Loucy (cell line): ENCODE data around the gene MTPN.

Source experiments
- H2AFZ ChIP-seq: fragments of 200-600 bp; sonication (generic); 2 replicates; pipeline ENCODE4 v1.6.0; 2016; ENCODE audit warnings: antibody characterized with exemption, mild to moderate bottlenecking, low read length, moderate library complexity
- H3F3A ChIP-seq: fragments of 200-600 bp; 2 replicates; pipeline ENCODE4 v1.6.0; 2016; ENCODE audit warnings: antibody characterized with exemption, low read depth, mild to moderate bottlenecking
- H3K27me3 ChIP-seq: fragments of 200-600 bp; sonication (generic); 2 replicates; pipeline ENCODE4 v1.6.1; 2014; ENCODE audit warnings: low read length, mild to moderate bottlenecking; ENCODE audit not compliant: insufficient read depth, poor library complexity, severe bottlenecking
- H3K36me3 ChIP-seq: fragments of 200-600 bp; sonication (generic); 2 replicates; pipeline ENCODE4 v1.6.1; 2016; ENCODE audit warnings: low read length; ENCODE audit not compliant: insufficient read depth
- H3K4me1 ChIP-seq: fragments of 200-600 bp; sonication (generic); 2 replicates; pipeline ENCODE4 v1.5.1; 2014; ENCODE audit warnings: low read length, mild to moderate bottlenecking; ENCODE audit not compliant: insufficient read depth, poor library complexity, severe bottlenecking
- H3K4me2 ChIP-seq: fragments of 200-600 bp; sonication (generic); 2 replicates; pipeline ENCODE4 v1.6.0; 2014; ENCODE audit warnings: antibody characterized with exemption, low read length, low read depth, mild to moderate bottlenecking; ENCODE audit not compliant: poor library complexity, severe bottlenecking
- H3K4me3 ChIP-seq: fragments of 200-600 bp; sonication (generic); 2 replicates; pipeline ENCODE4 v1.5.1; 2014; ENCODE audit warnings: low read length, mild to moderate bottlenecking, mixed read lengths; ENCODE audit not compliant: poor library complexity, severe bottlenecking
- H3K79me2 ChIP-seq: fragments of 200-600 bp; sonication (generic); 2 replicates; pipeline ENCODE4 v1.6.1; 2014; ENCODE audit warnings: low read length; ENCODE audit not compliant: insufficient read depth
- H3K9ac ChIP-seq: fragments of 200-600 bp; sonication (generic); 2 replicates; pipeline ENCODE4 v1.6.0; 2014; ENCODE audit warnings: mild to moderate bottlenecking, low read depth, low read length, moderate library complexity; ENCODE audit not compliant: poor library complexity, severe bottlenecking
- H3K9me2 ChIP-seq: fragments of 200-600 bp; sonication (generic); replicated peaks from 2 replicates; pipeline ENCODE4 v1.6.1; 2016; ENCODE audit warnings: low read depth, low read length, mixed read lengths
- H3K9me3 ChIP-seq: fragments of 200-600 bp; sonication (generic); 2 replicates; pipeline ENCODE4 v1.6.1; 2014; ENCODE audit warnings: mild to moderate bottlenecking, antibody characterized with exemption, low read length, low read depth; ENCODE audit not compliant: insufficient read depth
- H4K20me1 ChIP-seq: fragments of 200-600 bp; sonication (generic); 2 replicates; pipeline ENCODE4 v1.6.0; 2014; ENCODE audit warnings: antibody characterized with exemption, low read length, mild to moderate bottlenecking; ENCODE audit not compliant: insufficient read depth, poor library complexity, severe bottlenecking
- EZH2phosphoT487 ChIP-seq: fragments of 200-600 bp; IDR thresholded peaks from 2 replicates; pipeline ENCODE4 v1.6.1; 2018; ENCODE audit warnings: antibody characterized with exemption, mild to moderate bottlenecking, moderate library complexity, borderline replicate concordance
- TF ChIP-seq, protein P1 (sequence below): fragments of 200-600 bp; sonication (generic); conservative IDR thresholded peaks from 2 replicates; pipeline ENCODE4 v1.5.1; 2014; ENCODE audit warnings: mild to moderate bottlenecking, antibody characterized with exemption, low read length

MTPN gene

GRCh38 chr7:135918134-135918533 is 59.0 kb downstream of the MTPN start:
- H3F3A ChIP-seq = no peaks in the 10 kb centered on the region
- H3K79me2 ChIP-seq = no peaks in the 10 kb centered on the region
- no peak for TF ChIP-seq EZH2phosphoT487
- TF ChIP-seq, protein P1, sequence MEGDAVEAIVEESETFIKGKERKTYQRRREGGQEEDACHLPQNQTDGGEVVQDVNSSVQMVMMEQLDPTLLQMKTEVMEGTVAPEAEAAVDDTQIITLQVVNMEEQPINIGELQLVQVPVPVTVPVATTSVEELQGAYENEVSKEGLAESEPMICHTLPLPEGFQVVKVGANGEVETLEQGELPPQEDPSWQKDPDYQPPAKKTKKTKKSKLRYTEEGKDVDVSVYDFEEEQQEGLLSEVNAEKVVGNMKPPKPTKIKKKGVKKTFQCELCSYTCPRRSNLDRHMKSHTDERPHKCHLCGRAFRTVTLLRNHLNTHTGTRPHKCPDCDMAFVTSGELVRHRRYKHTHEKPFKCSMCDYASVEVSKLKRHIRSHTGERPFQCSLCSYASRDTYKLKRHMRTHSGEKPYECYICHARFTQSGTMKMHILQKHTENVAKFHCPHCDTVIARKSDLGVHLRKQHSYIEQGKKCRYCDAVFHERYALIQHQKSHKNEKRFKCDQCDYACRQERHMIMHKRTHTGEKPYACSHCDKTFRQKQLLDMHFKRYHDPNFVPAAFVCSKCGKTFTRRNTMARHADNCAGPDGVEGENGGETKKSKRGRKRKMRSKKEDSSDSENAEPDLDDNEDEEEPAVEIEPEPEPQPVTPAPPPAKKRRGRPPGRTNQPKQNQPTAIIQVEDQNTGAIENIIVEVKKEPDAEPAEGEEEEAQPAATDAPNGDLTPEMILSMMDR = no peak
- H3K4me1 ChIP-seq = no peaks in the 10 kb centered on the region
- no peak overlapping the region for H3K4me2 ChIP-seq
- H3K9ac ChIP-seq = no peak overlapping the region
- H3K4me3 ChIP-seq = no peak overlapping the region
- H3K36me3 ChIP-seq = no peaks in the 10 kb centered on the region
- H4K20me1 ChIP-seq = no peaks in the 10 kb centered on the region
- H3K9me2 ChIP-seq = no peaks in the 10 kb centered on the region
- no peak overlapping the region for H2AFZ ChIP-seq
- no peaks in the 10 kb centered on the region for H3K27me3 ChIP-seq
- H3K9me3 ChIP-seq = no peaks in the 10 kb centered on the region

DNA sequence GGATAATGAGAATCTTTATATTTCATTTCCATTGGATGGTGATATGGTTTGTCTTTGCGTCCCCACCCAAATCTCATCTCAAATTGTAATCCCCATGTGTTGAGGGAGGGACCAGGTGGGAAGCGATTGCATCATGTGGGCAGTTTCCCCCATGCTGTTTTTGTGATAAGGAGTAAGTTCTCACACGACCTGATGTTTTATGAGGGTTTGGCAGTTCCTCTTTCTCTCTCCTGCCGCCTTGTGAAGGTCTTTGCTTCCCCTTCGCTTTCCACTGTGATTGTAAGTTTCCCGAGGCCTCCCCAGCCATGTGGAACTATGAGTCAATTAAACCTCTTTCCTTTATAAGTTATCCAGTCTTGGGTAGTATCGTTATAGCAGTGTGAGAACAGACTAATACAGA is 59.4 kb downstream of the MTPN start:
- Histone ChIP-seq H4K20me1 (no peaks in the 10 kb centered on the region), H3K9me2 (no peaks in the 10 kb centered on the region), H3K9me3 (no peaks in the 10 kb centered on the region), H3K4me2 (no peak overlapping the region), H2AFZ (no peak overlapping the region), H3K4me1 (no peaks in the 10 kb centered on the region), H3K27me3 (no peaks in the 10 kb centered on the region), H3K79me2 (no peaks in the 10 kb centered on the region), H3F3A (no peaks in the 10 kb centered on the region), H3K36me3 (no peaks in the 10 kb centered on the region), H3K9ac (no peak overlapping the region), H3K4me3 (no peak overlapping the region)
- TF ChIP-seq, protein P1 = no peak
- TF ChIP-seq EZH2phosphoT487 = no peak

GRCh38 chr7:135914346-135914745 is 62.8 kb downstream of the MTPN start:
- Histone ChIP-seq H3K9me2 (no peaks in the 10 kb centered on the region), H3K4me3 (no peak overlapping the region), H3K36me3 (no peaks in the 10 kb centered on the region), H3K4me2 (no peak overlapping the region), H3F3A (no peaks in the 10 kb centered on the region), H2AFZ (no peak overlapping the region), H3K9me3 (no peaks in the 10 kb centered on the region), H3K79me2 (no peaks in the 10 kb centered on the region), H3K27me3 (no peaks in the 10 kb centered on the region), H3K9ac (no peak overlapping the region), H4K20me1 (no peaks in the 10 kb centered on the region), H3K4me1 (no peaks in the 10 kb centered on the region)
- TF ChIP-seq, protein P1 = no peak
- no peak for TF ChIP-seq EZH2phosphoT487
